ENCODE results near the gene FYTTD1.
A peak's percentile ranks its signal among the peaks of the same experiment; 100 is the strongest.

Gene FYTTD1

GRCh38 chr3:197789309-197789708 lies 39.6 kb downstream of the FYTTD1 start:
- Histone ChIP-seq H3K27ac (ENCODE audit: insufficient read depth, low read depth, low read length, poor library complexity, severe bottlenecking) (no peak overlapping the region), H3K36me3 (ENCODE audit: control insufficient read depth, insufficient read depth, low read length) (no peaks in the 10 kb centered on the region), H3K9me3 (ENCODE audit: control insufficient read depth, low read length) (no peaks in the 10 kb centered on the region), H3K27me3 (ENCODE audit: control insufficient read depth, insufficient read depth, low read length, poor library complexity, severe bottlenecking) (no peaks in the 10 kb centered on the region), H3K4me3 (ENCODE audit: insufficient read depth, low read depth, low read length) (no peak overlapping the region), H3K4me1 (ENCODE audit: control insufficient read depth, insufficient read depth, low read length) (no peaks in the 10 kb centered on the region)
- 96 to 97% methylated on average over 3 of the region's 3 CpGs for WGBS, 2 experiments

DNA sequence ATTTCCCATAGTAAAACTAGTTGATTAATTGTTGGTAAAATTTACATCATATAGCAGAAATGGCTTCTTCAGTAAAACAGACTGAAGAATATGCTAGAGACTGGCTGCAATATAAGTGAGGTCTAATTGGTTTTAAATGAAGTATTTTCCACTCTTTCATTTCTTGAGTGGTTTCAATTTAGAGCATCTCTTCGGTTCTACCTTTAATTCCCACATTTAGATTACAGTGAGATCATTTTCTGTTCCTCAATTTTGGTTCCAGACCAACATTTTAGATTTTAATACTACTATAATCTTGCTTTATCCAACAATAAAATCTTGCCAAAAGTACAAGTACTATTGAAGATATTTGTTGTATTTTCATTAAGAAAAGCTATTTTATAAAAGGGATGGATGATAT lies 40.4 kb downstream of the FYTTD1 start:
- no peaks in the 10 kb centered on the region for H3K4me1 ChIP-seq (ENCODE audit: control insufficient read depth, insufficient read depth, low read length)
- no peaks in the 10 kb centered on the region for H3K36me3 ChIP-seq (ENCODE audit: control insufficient read depth, insufficient read depth, low read length)
- no peaks in the 10 kb centered on the region for H3K27me3 ChIP-seq (ENCODE audit: control insufficient read depth, insufficient read depth, low read length, poor library complexity, severe bottlenecking)
- no peak overlapping the region for H3K27ac ChIP-seq (ENCODE audit: insufficient read depth, low read depth, low read length, poor library complexity, severe bottlenecking)
- WGBS, 2 experiments: 95 to 100% methylated on average over 1 of the region's 1 CpG
- no peak overlapping the region for H3K4me3 ChIP-seq (ENCODE audit: insufficient read depth, low read depth, low read length)
- no peaks in the 10 kb centered on the region for H3K9me3 ChIP-seq (ENCODE audit: control insufficient read depth, low read length)

DNA sequence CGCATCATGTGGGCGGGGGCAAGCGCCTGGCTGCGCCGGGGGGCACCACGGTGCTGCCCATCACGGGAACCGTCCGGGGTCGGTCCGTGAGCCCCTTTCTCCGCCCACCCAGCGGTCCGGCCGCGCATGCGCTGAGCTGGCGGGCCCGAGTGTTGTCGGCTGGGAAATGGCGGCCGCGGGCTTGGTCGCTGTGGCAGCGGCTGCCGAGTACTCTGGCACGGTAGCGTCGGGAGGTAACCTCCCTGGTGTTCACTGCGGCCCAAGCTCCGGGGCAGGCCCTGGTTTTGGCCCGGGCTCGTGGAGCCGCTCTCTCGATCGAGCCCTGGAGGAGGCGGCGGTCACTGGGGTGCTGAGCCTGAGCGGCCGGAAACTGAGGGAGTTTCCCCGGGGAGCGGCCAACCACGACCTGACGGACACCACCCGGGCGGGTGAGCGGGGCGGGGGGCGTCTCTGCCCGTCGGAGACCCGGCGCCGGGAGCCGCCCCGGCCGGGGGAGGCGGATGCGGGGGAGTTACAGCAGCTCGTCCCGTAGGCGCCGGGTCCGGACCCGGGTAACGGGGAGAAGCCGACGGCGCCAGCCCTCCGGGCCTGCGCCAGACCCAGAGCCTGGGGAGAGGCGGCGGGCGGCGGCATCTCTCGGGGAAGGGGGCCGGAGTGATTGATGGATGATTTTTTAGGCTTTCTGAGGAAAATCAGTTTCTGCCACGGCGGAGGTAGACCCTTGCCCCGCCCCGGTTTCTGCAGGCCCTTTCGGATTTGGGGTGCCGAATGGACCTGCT lies 41.6 kb downstream of the FYTTD1 start, which contains the start of gene LRCH3:
TSS of gene LRCH3 (plus strand) at position 142 of the 779 bp plus-strand sequence. CDS start at position 167, 25 bp downstream.
- H3K9me3 ChIP-seq (ENCODE audit: control insufficient read depth, low read length): no peaks in the 10 kb centered on the region
- H3K4me1 ChIP-seq (ENCODE audit: control insufficient read depth, insufficient read depth, low read length): no peaks in the 10 kb centered on the region
- H3K27me3 ChIP-seq (ENCODE audit: control insufficient read depth, insufficient read depth, low read length, poor library complexity, severe bottlenecking): no peaks in the 10 kb centered on the region
- peak within 1 kb of the TSS; percentile 92 for H3K4me3 ChIP-seq (ENCODE audit: insufficient read depth, low read depth, low read length)
- H3K36me3 ChIP-seq (ENCODE audit: control insufficient read depth, insufficient read depth, low read length): no peaks in the 10 kb centered on the region
- WGBS, 2 experiments: 0% methylated on average over 83 of the region's 83 CpGs
- H3K27ac ChIP-seq (ENCODE audit: insufficient read depth, low read depth, low read length, poor library complexity, severe bottlenecking): peak within 1 kb of the TSS; percentile 82

GRCh38 chr3:197791892-197792647 lies 42.4 kb downstream of the FYTTD1 start:
- H3K27me3 ChIP-seq (ENCODE audit: control insufficient read depth, insufficient read depth, low read length, poor library complexity, severe bottlenecking): no peaks in the 10 kb centered on the region
- no peak overlapping the region for H3K27ac ChIP-seq (ENCODE audit: insufficient read depth, low read depth, low read length, poor library complexity, severe bottlenecking)
- H3K9me3 ChIP-seq (ENCODE audit: control insufficient read depth, low read length): no peaks in the 10 kb centered on the region
- H3K4me3 ChIP-seq (ENCODE audit: insufficient read depth, low read depth, low read length): peak overlapping the region; percentile 92
- no peaks in the 10 kb centered on the region for H3K36me3 ChIP-seq (ENCODE audit: control insufficient read depth, insufficient read depth, low read length)
- H3K4me1 ChIP-seq (ENCODE audit: control insufficient read depth, insufficient read depth, low read length): no peaks in the 10 kb centered on the region
- WGBS, 2 experiments: 35 to 36% methylated on average over 23 of the region's 25 CpGs

GRCh38 chr3:197793247-197793646 lies 43.6 kb downstream of the FYTTD1 start:
- Histone ChIP-seq H3K27ac (ENCODE audit: insufficient read depth, low read depth, low read length, poor library complexity, severe bottlenecking) (no peak overlapping the region), H3K4me1 (ENCODE audit: control insufficient read depth, insufficient read depth, low read length) (no peaks in the 10 kb centered on the region), H3K36me3 (ENCODE audit: control insufficient read depth, insufficient read depth, low read length) (no peaks in the 10 kb centered on the region), H3K9me3 (ENCODE audit: control insufficient read depth, low read length) (no peaks in the 10 kb centered on the region), H3K27me3 (ENCODE audit: control insufficient read depth, insufficient read depth, low read length, poor library complexity, severe bottlenecking) (no peaks in the 10 kb centered on the region), H3K4me3 (ENCODE audit: insufficient read depth, low read depth, low read length) (no peak overlapping the region)
- WGBS, 2 experiments: 90 to 100% methylated on average over 2 of the region's 2 CpGs

- H3K27me3 ChIP-seq (ENCODE audit: control insufficient read depth, insufficient read depth, low read length, poor library complexity, severe bottlenecking): no peaks in the 10 kb centered on the region
- no peaks in the 10 kb centered on the region for H3K4me1 ChIP-seq (ENCODE audit: control insufficient read depth, insufficient read depth, low read length)
- no peak overlapping the region for H3K27ac ChIP-seq (ENCODE audit: insufficient read depth, low read depth, low read length, poor library complexity, severe bottlenecking)
- WGBS, 2 experiments: 96 to 100% methylated on average over 1 of the region's 1 CpG
- H3K36me3 ChIP-seq (ENCODE audit: control insufficient read depth, insufficient read depth, low read length): no peaks in the 10 kb centered on the region
- no peak overlapping the region for H3K4me3 ChIP-seq (ENCODE audit: insufficient read depth, low read depth, low read length)
- H3K9me3 ChIP-seq (ENCODE audit: control insufficient read depth, low read length): no peaks in the 10 kb centered on the region
Measured at GRCh38 chr3:197794115-197794514, 44.4 kb downstream of the FYTTD1 start.

- Histone ChIP-seq H3K9me3 (ENCODE audit: control insufficient read depth, low read length) (no peaks in the 10 kb centered on the region), H3K27me3 (ENCODE audit: control insufficient read depth, insufficient read depth, low read length, poor library complexity, severe bottlenecking) (no peaks in the 10 kb centered on the region), H3K27ac (ENCODE audit: insufficient read depth, low read depth, low read length, poor library complexity, severe bottlenecking) (no peak overlapping the region), H3K4me1 (ENCODE audit: control insufficient read depth, insufficient read depth, low read length) (no peaks in the 10 kb centered on the region), H3K36me3 (ENCODE audit: control insufficient read depth, insufficient read depth, low read length) (no peaks in the 10 kb centered on the region), H3K4me3 (ENCODE audit: insufficient read depth, low read depth, low read length) (no peak overlapping the region)
- 94 to 100% methylated on average over 1 of the region's 1 CpG for WGBS, 2 experiments
Measured at GRCh38 chr3:197795200-197795599, 45.5 kb downstream of the FYTTD1 start.

DNA sequence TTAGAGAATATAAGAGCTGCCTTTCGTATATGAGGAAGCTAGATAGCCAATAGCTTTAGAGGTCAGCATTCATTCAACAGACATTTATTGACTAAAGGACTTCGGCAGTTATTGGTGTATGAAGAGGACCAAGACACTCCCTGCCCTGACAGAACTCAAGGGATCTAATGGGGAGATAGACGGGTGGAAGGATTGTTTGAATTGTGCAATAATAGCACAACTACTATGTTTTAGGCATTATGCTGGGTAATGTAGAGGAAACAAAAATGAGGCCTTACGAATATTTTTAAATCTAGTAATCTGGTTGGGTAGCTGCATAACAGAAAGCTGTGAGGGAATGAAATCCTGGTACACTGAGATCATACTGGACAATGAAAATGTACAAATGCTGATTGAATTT lies 46.4 kb downstream of the FYTTD1 start:
- no peaks in the 10 kb centered on the region for H3K9me3 ChIP-seq (ENCODE audit: control insufficient read depth, low read length)
- no peaks in the 10 kb centered on the region for H3K4me1 ChIP-seq (ENCODE audit: control insufficient read depth, insufficient read depth, low read length)
- 73 to 74% methylated on average over 4 of the region's 4 CpGs for WGBS, 2 experiments
- H3K27ac ChIP-seq (ENCODE audit: insufficient read depth, low read depth, low read length, poor library complexity, severe bottlenecking): no peak overlapping the region
- no peak overlapping the region for H3K4me3 ChIP-seq (ENCODE audit: insufficient read depth, low read depth, low read length)
- no peaks in the 10 kb centered on the region for H3K27me3 ChIP-seq (ENCODE audit: control insufficient read depth, insufficient read depth, low read length, poor library complexity, severe bottlenecking)
- H3K36me3 ChIP-seq (ENCODE audit: control insufficient read depth, insufficient read depth, low read length): no peaks in the 10 kb centered on the region

GRCh38 chr3:197798863-197799262 lies 49.2 kb downstream of the FYTTD1 start:
- H3K27ac ChIP-seq (ENCODE audit: insufficient read depth, low read depth, low read length, poor library complexity, severe bottlenecking): no peak overlapping the region
- 93 to 96% methylated on average over 3 of the region's 3 CpGs for WGBS, 2 experiments
- H3K27me3 ChIP-seq (ENCODE audit: control insufficient read depth, insufficient read depth, low read length, poor library complexity, severe bottlenecking): no peaks in the 10 kb centered on the region
- no peak overlapping the region for H3K4me3 ChIP-seq (ENCODE audit: insufficient read depth, low read depth, low read length)
- no peaks in the 10 kb centered on the region for H3K4me1 ChIP-seq (ENCODE audit: control insufficient read depth, insufficient read depth, low read length)
- no peaks in the 10 kb centered on the region for H3K9me3 ChIP-seq (ENCODE audit: control insufficient read depth, low read length)
- no peaks in the 10 kb centered on the region for H3K36me3 ChIP-seq (ENCODE audit: control insufficient read depth, insufficient read depth, low read length)

GRCh38 chr3:197800379-197800778 lies 50.7 kb downstream of the FYTTD1 start:
- 91 to 95% methylated on average over 3 of the region's 3 CpGs for WGBS, 2 experiments
- no peaks in the 10 kb centered on the region for H3K4me1 ChIP-seq (ENCODE audit: control insufficient read depth, insufficient read depth, low read length)
- H3K27me3 ChIP-seq (ENCODE audit: control insufficient read depth, insufficient read depth, low read length, poor library complexity, severe bottlenecking): no peaks in the 10 kb centered on the region
- no peak overlapping the region for H3K27ac ChIP-seq (ENCODE audit: insufficient read depth, low read depth, low read length, poor library complexity, severe bottlenecking)
- no peak overlapping the region for H3K4me3 ChIP-seq (ENCODE audit: insufficient read depth, low read depth, low read length)
- H3K36me3 ChIP-seq (ENCODE audit: control insufficient read depth, insufficient read depth, low read length): no peaks in the 10 kb centered on the region
- no peaks in the 10 kb centered on the region for H3K9me3 ChIP-seq (ENCODE audit: control insufficient read depth, low read length)
